K562 (cell line): ENCODE data around the gene AGPAT3. TPM values are rescaled to one million over a fixed set of nuclear protein-coding genes. Genes with fewer than 3 reads are reported as not detected.

Experiments used
- CHD1 ChIP-seq: fragments of 200-600 bp; sonication (generic); IDR thresholded peaks from one replicate; pipeline ENCODE4 v1.6.1; 2012; ENCODE audit warnings: mild to moderate bottlenecking, moderate library complexity, low read length, inconsistent platforms
- ELK3 ChIP-seq: fragments of 450-650 bp; formaldehyde crosslinking; IDR thresholded peaks from 2 replicates; pipeline ENCODE4 v1.4.0; 2020; ENCODE audit warnings: mild to moderate bottlenecking
- FOS ChIP-seq: IDR thresholded peaks from 3 replicates; pipeline ENCODE4 v1.6.1; 2011; ENCODE audit not compliant: insufficient read length; ENCODE audit errors: extremely low read depth
- GABPB1 ChIP-seq: sonication (generic); formaldehyde crosslinking; IDR thresholded peaks from 2 replicates; pipeline ENCODE4 v1.8.0; 2022; ENCODE audit warnings: mild to moderate bottlenecking, missing genetic modification reagents
- GATAD2B ChIP-seq: fragments of 450-650 bp; IDR thresholded peaks from 2 replicates; pipeline ENCODE4 v1.6.1; 2017; ENCODE audit warnings: mild to moderate bottlenecking, borderline replicate concordance
- HEY1 ChIP-seq: fragments of 250-450 bp; sonication (Bioruptor Pico); IDR thresholded peaks from 2 replicates; pipeline ENCODE4 v1.5.0; 2020; ENCODE audit warnings: mild to moderate bottlenecking, moderate library complexity, borderline replicate concordance
- HNRNPL ChIP-seq: fragments of 200-400 bp; formaldehyde crosslinking; IDR thresholded peaks from 2 replicates; pipeline ENCODE4 v1.6.1; 2017; ENCODE audit warnings: low read depth, mild to moderate bottlenecking, low read length
- JUN ChIP-seq, 2 experiments: sonication (generic) in 1 of 2; formaldehyde crosslinking in 1 of 2; IDR thresholded peaks; 2 replicates each; pipeline versions ENCODE4 v1.6.1 to v1.8.0; 2012 to 2022; ENCODE audit warnings: borderline replicate concordance in 2 of 2, mild to moderate bottlenecking in 2 of 2, improper control_type of control experiment in 1 of 2, low read depth in 1 of 2, low read length in 1 of 2, missing genetic modification reagents in 1 of 2
- SAFB2 ChIP-seq: fragments of 200-400 bp; formaldehyde crosslinking; IDR thresholded peaks from 2 replicates; pipeline ENCODE4 v1.6.1; 2018; ENCODE audit warnings: borderline replicate concordance, low read length, low read depth, moderate library complexity; ENCODE audit not compliant: severe bottlenecking
- ZFP30 ChIP-seq: fragments of 250-450 bp; sonication (Bioruptor Pico); IDR thresholded peaks from 2 replicates; pipeline ENCODE4 v1.8.0; 2022; ENCODE audit warnings: moderate library complexity, mild to moderate bottlenecking, inconsistent platforms, borderline replicate concordance
- ZNF408 ChIP-seq: fragments of 250-450 bp; sonication (Bioruptor Pico); IDR thresholded peaks from 2 replicates; pipeline ENCODE4 v1.4.0; 2020; ENCODE audit warnings: low read depth, mild to moderate bottlenecking, moderate library complexity
- ZNF57 ChIP-seq: fragments of 450-650 bp; formaldehyde crosslinking; IDR thresholded peaks from 2 replicates; pipeline ENCODE4 v1.4.0; 2020; ENCODE audit warnings: mild to moderate bottlenecking, moderate library complexity
- polyA plus RNA-seq, 8 experiments: library from polyadenylated mRNA; depleted of rRNA in 4 of 8; stranded (reverse) in 5 of 8; unstranded in 3 of 8; fragments of >200 nt; fragmentation: Nextera tagmentation in 2 of 8; fragmentation: Illumina TruSeq in 1 of 8; extraction: Ambion mirVana in 2 of 8; extraction: Trizol in 1 of 8; gene quantifications; 2 replicates each; pipeline versions ENCODE4 v1.2.1 to v1.2.3, GENCODE V29; 2011 to 2014; ENCODE audit warnings: inconsistent platforms in 1 of 8, missing spikeins in 1 of 8
- total RNA-seq, 7 experiments: library from RNA; depleted of rRNA in 6 of 7; stranded (reverse); fragments of >200 nt in 6 of 7; fragmentation: Illumina TruSeq in 2 of 7; extraction: Trizol in 2 of 7; gene quantifications; 2 replicates each; pipeline versions ENCODE4 v1.2.1 to v1.2.3, GENCODE V29; 2011 to 2021; ENCODE audit warnings: low replicate concordance in 1 of 7
- TF ChIP-seq, protein P1 (sequence below): fragments of 450-650 bp; IDR thresholded peaks from 2 replicates; pipeline ENCODE4 v1.6.1; 2014; ENCODE audit warnings: low read depth, mild to moderate bottlenecking, moderate library complexity, borderline replicate concordance
- TF ChIP-seq, protein P2 (sequence below): sonication (generic); formaldehyde crosslinking; IDR thresholded peaks from 2 replicates; pipeline ENCODE4 v1.8.0; 2023; ENCODE audit warnings: mild to moderate bottlenecking, missing genetic modification reagents
- TF ChIP-seq, protein P3 (sequence below): fragments of 450-650 bp; IDR thresholded peaks from 2 replicates; pipeline ENCODE4 v1.6.1; 2016; ENCODE audit warnings: antibody characterized with exemption
- TF ChIP-seq, protein P4 (sequence below): fragments of 450-650 bp; IDR thresholded peaks from 2 replicates; pipeline ENCODE4 v1.6.1; 2018; ENCODE audit warnings: mild to moderate bottlenecking, low read depth; ENCODE audit not compliant: partially characterized antibody

The AGPAT3 gene
- total and polyA plus RNA-seq, 9 of the 15 experiments (the other 6 are each of a cell fraction or from before 2014, with no cell fraction given), result 1.5 to 88.4 (median 35.7) TPM

DNA sequence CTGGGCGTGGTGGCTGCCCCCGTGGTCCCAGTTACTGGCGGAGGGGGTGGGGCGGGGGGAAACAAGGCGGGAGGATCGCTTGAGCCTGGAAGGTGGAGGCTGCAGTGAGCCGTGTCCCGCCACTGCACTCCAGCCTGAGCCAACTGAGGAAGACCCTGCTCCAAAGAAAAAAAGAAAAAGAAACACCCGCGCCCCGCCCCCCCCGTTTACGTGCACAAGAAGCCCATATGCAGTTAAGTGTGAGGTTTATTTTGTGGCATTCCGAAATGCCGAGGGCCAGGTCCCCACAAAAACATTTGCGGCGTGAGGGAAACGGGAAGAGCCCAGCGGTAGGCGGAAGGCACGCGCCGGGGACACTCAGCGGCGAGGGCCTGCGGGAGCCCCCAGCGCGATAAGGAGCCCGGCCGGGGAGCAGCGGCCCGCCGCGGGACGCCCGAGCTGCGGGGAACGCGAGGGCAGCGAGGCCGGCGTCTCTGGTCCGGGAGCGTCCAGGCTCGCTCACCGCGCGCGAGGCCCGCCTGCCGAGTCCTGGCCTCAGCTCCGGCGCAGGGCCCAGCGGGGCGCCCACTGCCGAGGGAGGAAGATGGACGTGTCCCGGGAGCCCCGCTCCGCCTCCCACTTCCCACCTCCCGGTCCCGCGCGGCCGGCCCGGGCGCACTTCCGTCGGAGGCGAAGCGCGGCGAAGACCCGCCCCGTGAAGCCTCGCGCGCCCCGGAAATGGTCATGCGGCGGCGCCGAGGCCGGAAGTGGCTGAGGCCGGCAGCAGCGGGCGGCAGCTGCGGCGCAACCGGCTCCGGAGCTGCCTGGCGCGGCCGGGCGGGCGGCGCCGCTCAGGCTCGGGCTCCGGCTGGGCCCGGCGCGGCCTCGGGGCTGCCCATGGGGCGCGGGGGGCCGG lies 146.8 kb downstream of the AGPAT3 start, which contains the start of gene TRAPPC10 (continued):
- TF ChIP-seq, protein P1, sequence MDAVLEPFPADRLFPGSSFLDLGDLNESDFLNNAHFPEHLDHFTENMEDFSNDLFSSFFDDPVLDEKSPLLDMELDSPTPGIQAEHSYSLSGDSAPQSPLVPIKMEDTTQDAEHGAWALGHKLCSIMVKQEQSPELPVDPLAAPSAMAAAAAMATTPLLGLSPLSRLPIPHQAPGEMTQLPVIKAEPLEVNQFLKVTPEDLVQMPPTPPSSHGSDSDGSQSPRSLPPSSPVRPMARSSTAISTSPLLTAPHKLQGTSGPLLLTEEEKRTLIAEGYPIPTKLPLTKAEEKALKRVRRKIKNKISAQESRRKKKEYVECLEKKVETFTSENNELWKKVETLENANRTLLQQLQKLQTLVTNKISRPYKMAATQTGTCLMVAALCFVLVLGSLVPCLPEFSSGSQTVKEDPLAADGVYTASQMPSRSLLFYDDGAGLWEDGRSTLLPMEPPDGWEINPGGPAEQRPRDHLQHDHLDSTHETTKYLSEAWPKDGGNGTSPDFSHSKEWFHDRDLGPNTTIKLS, result peak; percentile 85
- TF ChIP-seq JUN (IDR thresholded peaks at IDR 0.05; ENCODE audit: borderline replicate concordance, low read depth, low read length), result peak; percentile 48; the same call in 1 of the 2 replicates
- TF ChIP-seq JUN (CRISPR knock-in tag; IDR thresholded peaks at IDR 0.05; ENCODE audit: borderline replicate concordance), result 0 out of 2 replicates have a peak, but pooled peaks have one; percentile 71
- no peak for TF ChIP-seq HNRNPL
- TF ChIP-seq FOS, result no peak
- no peak for TF ChIP-seq ELK3 (CRISPR knock-in tag)
- TF ChIP-seq, protein P2, sequence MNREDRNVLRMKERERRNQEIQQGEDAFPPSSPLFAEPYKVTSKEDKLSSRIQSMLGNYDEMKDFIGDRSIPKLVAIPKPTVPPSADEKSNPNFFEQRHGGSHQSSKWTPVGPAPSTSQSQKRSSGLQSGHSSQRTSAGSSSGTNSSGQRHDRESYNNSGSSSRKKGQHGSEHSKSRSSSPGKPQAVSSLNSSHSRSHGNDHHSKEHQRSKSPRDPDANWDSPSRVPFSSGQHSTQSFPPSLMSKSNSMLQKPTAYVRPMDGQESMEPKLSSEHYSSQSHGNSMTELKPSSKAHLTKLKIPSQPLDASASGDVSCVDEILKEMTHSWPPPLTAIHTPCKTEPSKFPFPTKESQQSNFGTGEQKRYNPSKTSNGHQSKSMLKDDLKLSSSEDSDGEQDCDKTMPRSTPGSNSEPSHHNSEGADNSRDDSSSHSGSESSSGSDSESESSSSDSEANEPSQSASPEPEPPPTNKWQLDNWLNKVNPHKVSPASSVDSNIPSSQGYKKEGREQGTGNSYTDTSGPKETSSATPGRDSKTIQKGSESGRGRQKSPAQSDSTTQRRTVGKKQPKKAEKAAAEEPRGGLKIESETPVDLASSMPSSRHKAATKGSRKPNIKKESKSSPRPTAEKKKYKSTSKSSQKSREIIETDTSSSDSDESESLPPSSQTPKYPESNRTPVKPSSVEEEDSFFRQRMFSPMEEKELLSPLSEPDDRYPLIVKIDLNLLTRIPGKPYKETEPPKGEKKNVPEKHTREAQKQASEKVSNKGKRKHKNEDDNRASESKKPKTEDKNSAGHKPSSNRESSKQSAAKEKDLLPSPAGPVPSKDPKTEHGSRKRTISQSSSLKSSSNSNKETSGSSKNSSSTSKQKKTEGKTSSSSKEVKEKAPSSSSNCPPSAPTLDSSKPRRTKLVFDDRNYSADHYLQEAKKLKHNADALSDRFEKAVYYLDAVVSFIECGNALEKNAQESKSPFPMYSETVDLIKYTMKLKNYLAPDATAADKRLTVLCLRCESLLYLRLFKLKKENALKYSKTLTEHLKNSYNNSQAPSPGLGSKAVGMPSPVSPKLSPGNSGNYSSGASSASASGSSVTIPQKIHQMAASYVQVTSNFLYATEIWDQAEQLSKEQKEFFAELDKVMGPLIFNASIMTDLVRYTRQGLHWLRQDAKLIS (CRISPR knock-in tag), result no peak
- TF ChIP-seq ZNF408 (CRISPR knock-in tag), result no peak
- no peak for TF ChIP-seq ZNF57 (CRISPR knock-in tag)
- TF ChIP-seq GATAD2B, result peak; percentile 97
- no peak for TF ChIP-seq ZFP30
- no peak for TF ChIP-seq HEY1 (CRISPR knock-in tag)
- peak; percentile 52 for TF ChIP-seq CHD1
- no peak for TF ChIP-seq SAFB2
- TF ChIP-seq, protein P3, sequence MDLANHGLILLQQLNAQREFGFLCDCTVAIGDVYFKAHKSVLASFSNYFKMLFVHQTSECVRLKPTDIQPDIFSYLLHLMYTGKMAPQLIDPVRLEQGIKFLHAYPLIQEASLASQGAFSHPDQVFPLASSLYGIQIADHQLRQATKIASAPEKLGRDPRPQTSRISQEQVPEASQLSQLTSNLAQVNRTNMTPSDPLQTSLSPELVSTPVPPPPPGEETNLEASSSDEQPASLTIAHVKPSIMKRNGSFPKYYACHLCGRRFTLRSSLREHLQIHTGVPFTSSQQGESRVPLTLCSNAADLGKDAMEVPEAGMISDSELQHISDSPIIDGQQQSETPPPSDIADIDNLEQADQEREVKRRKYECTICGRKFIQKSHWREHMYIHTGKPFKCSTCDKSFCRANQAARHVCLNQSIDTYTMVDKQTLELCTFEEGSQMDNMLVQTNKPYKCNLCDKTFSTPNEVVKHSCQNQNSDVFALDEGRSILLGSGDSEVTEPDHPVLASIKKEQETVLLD, result no peak
- TF ChIP-seq, protein P4, sequence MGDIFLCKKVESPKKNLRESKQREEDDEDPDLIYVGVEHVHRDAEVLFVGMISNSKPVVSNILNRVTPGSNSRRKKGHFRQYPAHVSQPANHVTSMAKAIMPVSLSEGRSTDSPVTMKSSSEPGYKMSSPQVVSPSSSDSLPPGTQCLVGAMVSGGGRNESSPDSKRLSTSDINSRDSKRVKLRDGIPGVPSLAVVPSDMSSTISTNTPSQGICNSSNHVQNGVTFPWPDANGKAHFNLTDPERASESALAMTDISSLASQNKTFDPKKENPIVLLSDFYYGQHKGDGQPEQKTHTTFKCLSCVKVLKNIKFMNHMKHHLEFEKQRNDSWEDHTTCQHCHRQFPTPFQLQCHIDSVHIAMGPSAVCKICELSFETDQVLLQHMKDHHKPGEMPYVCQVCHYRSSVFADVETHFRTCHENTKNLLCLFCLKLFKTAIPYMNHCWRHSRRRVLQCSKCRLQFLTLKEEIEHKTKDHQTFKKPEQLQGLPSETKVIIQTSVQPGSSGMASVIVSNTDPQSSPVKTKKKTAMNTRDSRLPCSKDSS, result no peak
- TF ChIP-seq GABPB1 (CRISPR knock-in tag), result peak; percentile 95
